ENCODE results near the gene RASSF1. TPM values are rescaled to one million over a fixed set of nuclear protein-coding genes. Genes with fewer than 3 reads are reported as not detected.

The RASSF1 gene
- total RNA-seq, 1 donor from 2014 or later: 26.5 TPM

DNA sequence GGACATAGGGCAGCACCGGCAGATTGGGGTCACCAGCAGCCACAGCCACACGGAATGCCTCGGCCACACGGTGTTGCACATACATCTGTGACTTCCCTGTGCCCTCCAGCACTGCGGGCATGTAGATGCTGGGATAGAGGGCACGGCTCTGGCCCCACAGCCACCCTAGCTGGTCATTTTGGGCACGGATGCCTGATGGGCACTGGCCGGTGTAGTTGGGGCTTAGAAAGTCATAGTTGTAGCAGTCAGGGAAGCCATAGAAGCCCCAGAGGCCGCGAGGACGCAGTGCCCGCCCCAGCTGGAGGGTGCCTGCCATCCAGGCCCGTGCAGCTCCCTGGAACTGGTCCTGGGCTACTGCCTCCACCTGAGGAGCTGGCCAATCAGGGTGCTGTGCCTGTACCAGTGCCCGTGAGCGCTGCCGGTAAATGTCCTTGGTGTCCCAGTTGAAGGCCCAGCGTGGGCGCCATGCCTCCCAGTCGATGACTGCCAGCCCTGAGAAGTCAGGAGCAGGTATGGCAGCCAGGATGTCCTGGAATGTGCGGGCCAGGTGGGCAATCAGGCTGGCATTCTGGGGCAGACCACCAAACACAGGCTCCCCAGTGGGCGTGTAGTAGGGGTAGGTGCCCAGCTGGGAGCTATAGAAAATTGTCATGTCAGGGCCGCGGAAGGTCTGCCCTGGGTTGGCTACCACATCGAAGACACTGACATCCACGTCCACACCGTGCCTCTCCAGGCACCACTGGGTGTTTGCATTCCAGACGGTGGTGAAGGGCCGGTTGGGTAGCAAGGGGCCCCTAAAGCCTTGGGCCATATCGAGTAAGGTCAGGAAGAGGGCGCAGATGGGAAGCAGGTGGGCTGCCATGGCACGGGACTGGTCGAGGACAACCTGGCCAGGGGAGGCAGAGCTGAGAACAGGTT, 38.3 kb downstream of the RASSF1 start:
- no peaks in the 10 kb centered on the region for H4K20me1 ChIP-seq (ENCODE audit: insufficient read depth, low read length)
- H3K27me3 ChIP-seq (ENCODE audit: insufficient read depth, low read length): no peaks in the 10 kb centered on the region
- DNase-seq (ENCODE audit: low read depth) (no peak), FAIRE-seq (no peak)
- H3K36me3 ChIP-seq (ENCODE audit: insufficient read depth, low read length): no peaks in the 10 kb centered on the region
- H3K79me2 ChIP-seq (ENCODE audit: insufficient read depth, low read length): peaks cover 5% of the 10 kb centered on the region
- no peaks in the 10 kb centered on the region for H3K9me3 ChIP-seq (ENCODE audit: insufficient read depth, low read depth, low read length)
- Mint-ChIP-seq H3K9me3 (ENCODE audit: unreplicated experiment) (no peaks in the 10 kb centered on the region), H3K4me1 (ENCODE audit: low read depth, unreplicated experiment) (peaks cover 11% of the 10 kb centered on the region), H3K27ac (ENCODE audit: unreplicated experiment) (peak overlapping the region; percentile 69), H3K36me3 (ENCODE audit: low read depth, unreplicated experiment) (peaks cover 4% of the 10 kb centered on the region), H3K27me3 (ENCODE audit: low read depth, unreplicated experiment) (no peaks in the 10 kb centered on the region), H3K4me3 (ENCODE audit: unreplicated experiment) (no peak overlapping the region)
- no peak overlapping the region for H3K27ac ChIP-seq (ENCODE audit: low read depth, low read length)
- no peak overlapping the region for H3K4me3 ChIP-seq (ENCODE audit: insufficient read depth, low read depth, low read length)
- H3K4me1 ChIP-seq (ENCODE audit: insufficient read depth, low read length): peaks cover 17% of the 10 kb centered on the region
- no peak overlapping the region for H3K4me2 ChIP-seq (ENCODE audit: low read length)
- no peak overlapping the region for H2AFZ ChIP-seq (ENCODE audit: low read depth, low read length)
- TF ChIP-seq, protein P1, sequence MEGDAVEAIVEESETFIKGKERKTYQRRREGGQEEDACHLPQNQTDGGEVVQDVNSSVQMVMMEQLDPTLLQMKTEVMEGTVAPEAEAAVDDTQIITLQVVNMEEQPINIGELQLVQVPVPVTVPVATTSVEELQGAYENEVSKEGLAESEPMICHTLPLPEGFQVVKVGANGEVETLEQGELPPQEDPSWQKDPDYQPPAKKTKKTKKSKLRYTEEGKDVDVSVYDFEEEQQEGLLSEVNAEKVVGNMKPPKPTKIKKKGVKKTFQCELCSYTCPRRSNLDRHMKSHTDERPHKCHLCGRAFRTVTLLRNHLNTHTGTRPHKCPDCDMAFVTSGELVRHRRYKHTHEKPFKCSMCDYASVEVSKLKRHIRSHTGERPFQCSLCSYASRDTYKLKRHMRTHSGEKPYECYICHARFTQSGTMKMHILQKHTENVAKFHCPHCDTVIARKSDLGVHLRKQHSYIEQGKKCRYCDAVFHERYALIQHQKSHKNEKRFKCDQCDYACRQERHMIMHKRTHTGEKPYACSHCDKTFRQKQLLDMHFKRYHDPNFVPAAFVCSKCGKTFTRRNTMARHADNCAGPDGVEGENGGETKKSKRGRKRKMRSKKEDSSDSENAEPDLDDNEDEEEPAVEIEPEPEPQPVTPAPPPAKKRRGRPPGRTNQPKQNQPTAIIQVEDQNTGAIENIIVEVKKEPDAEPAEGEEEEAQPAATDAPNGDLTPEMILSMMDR (IDR thresholded peaks at IDR 0.05; ENCODE audit: insufficient read depth, low read depth, low read length): no peak
- no peak for TF ChIP-seq EZH2 (IDR thresholded peaks at IDR 0.05; ENCODE audit: insufficient read depth, low read length)
- H3K9ac ChIP-seq (ENCODE audit: low read length): no peak overlapping the region

DNA sequence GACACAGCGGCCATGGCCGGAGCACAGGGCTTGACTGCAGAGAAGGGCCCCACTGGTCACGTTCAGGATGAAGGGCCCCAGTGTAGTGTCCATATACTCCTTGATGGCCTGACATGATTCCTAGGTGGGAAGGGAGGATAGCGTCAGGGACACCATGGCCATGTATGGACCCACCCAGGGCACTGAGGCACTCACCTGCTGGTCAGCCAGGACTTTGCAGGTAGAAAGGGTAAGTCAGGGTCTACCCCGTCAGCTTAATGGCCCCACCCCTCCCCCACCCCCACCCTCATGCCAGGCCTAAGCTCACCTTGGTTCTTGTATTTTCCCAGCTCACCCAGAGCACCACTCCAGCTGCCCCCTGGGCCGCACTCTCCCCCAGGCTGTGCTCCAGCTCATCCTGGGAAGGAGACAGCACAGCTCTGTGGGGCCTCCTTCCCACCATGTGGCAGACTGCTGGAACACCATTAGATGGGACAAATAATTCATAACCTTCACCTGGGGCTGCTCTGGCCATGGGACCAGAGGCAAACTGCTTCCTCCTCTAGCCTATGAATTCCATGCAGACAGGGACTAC, 39.9 kb downstream of the RASSF1 start:
- Mint-ChIP-seq H3K9me3 (ENCODE audit: unreplicated experiment) (no peaks in the 10 kb centered on the region), H3K4me3 (ENCODE audit: unreplicated experiment) (no peak overlapping the region), H3K36me3 (ENCODE audit: low read depth, unreplicated experiment) (peaks cover 1% of the 10 kb centered on the region), H3K27ac (ENCODE audit: unreplicated experiment) (peak overlapping the region; percentile 38), H3K27me3 (ENCODE audit: low read depth, unreplicated experiment) (no peaks in the 10 kb centered on the region), H3K4me1 (ENCODE audit: low read depth, unreplicated experiment) (peaks cover 11% of the 10 kb centered on the region)
- Histone ChIP-seq H3K9ac (ENCODE audit: low read length) (no peak overlapping the region), H3K4me1 (ENCODE audit: insufficient read depth, low read length) (peaks cover 17% of the 10 kb centered on the region), H3K27ac (ENCODE audit: low read depth, low read length) (no peak overlapping the region), H3K9me3 (ENCODE audit: insufficient read depth, low read depth, low read length) (no peaks in the 10 kb centered on the region), H4K20me1 (ENCODE audit: insufficient read depth, low read length) (no peaks in the 10 kb centered on the region), H3K4me2 (ENCODE audit: low read length) (peak overlapping the region; percentile 91), H3K36me3 (ENCODE audit: insufficient read depth, low read length) (no peaks in the 10 kb centered on the region), H3K4me3 (ENCODE audit: insufficient read depth, low read depth, low read length) (no peak overlapping the region), H2AFZ (ENCODE audit: low read depth, low read length) (peak overlapping the region; percentile 27), H3K79me2 (ENCODE audit: insufficient read depth, low read length) (peaks cover 7% of the 10 kb centered on the region), H3K27me3 (ENCODE audit: insufficient read depth, low read length) (no peaks in the 10 kb centered on the region)
- TF ChIP-seq, protein P1 (IDR thresholded peaks at IDR 0.05; ENCODE audit: insufficient read depth, low read depth, low read length): no peak
- TF ChIP-seq EZH2 (IDR thresholded peaks at IDR 0.05; ENCODE audit: insufficient read depth, low read length): no peak
- DNase-seq (ENCODE audit: low read depth): no peak
- no peak for FAIRE-seq

Data from astrocyte (in vitro differentiated cells and primary cell).